ENCODE data around the gene NPLOC4. TPM values are rescaled to one million over a fixed set of nuclear protein-coding genes. Genes with fewer than 3 reads are reported as not detected.
"Not testable (repeated sequence)": the region's sequence is repeated elsewhere in the genome, so short reads cannot be mapped to it uniquely, and the experiment has no call there.

NPLOC4 gene
- total RNA-seq, 1 donor from 2014 or later: 67.7 TPM

DNA sequence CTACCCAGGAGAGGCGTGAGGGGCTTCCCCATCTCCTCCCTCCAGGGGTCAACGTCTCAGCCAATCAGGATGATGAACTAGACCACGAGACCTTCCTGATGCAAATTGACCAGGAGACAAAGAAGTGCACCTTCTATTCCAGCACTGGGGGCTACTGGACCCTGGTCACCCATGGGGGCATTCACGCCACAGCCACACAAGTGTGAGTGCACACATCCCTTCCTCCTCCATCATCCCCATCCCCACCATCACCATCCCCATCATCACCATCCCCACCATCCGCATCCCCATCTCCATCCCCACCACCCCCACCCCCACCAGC, 101.9 kb downstream of the NPLOC4 start:
- no peak for DNase-seq (ENCODE audit: low read depth in 2 of 2)

- no peak for DNase-seq (ENCODE audit: low read depth in 2 of 2)
These were observed 102.5 kb downstream of the NPLOC4 start for GRCh38 chr17:81534157-81535006.

DNA sequence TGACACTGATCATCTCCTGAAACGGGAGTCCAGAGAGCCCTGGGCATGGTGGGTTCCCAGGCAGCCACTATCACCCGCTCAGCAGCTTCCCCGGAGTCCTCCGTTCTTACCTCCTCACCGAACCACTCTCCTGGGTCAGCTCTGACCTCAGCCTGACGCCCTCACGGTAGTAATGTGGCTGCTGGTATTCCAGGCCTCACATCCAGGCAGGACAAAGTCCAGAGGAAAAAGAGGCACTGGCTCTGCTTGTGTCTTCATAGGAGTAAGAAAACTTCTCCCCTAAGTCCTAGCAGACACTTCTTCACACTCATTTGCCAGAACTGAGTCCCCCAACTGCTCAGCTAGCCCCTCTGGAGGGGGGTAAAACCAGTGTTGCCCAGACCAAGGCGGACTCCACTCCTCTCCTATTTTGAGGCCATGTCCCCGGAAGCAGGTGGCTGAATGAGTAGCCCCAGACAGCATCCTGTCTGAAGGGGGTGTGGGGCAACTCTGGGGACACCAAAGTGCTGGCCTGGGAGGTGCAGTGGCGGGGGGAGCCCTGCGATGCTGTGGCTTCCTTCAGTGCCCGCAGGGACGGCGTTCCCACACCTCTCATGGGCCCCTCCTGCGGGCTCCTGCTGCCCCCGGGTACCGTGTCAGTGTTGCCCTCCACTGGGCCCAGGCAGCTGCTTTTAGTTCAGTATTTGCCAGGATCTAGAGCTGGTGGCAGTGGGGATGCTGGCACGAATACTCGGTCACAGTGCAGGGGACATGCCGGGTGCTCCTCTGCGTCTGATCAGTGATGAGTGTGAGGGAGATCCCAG, 103.4 kb downstream of the NPLOC4 start:
- no peak for DNase-seq (ENCODE audit: low read depth in 2 of 2)

GRCh38 chr17:81532490-81533287, 104.2 kb downstream of the NPLOC4 start:
- DNase-seq (ENCODE audit: low read depth in 2 of 2): no peak

- not testable (repeated sequence) for DNase-seq (ENCODE audit: low read depth in 2 of 2)
These were observed 104.9 kb downstream of the NPLOC4 start for GRCh38 chr17:81531998-81532404.

GRCh38 chr17:81531013-81531412, 105.9 kb downstream of the NPLOC4 start:
- not testable (repeated sequence) for DNase-seq (ENCODE audit: low read depth in 2 of 2)

DNA sequence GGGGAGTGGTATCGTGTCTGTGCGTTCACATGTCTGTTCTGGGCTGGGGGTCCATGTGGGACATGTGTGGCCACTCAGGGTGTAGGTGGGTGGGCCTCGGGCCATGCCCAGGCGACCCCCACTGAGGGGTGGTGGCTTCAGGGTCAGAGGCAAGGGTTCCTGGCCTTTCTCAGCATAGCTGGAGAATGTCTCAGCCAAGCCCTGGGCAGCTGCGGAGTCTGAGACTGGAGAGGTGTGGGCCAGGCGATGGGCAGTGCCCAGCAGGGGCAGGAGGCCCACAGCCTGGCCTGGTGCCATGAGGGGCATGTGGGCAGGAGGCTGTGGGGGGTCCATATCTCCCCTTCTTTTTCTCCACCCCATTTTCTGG, 107.5 kb downstream of the NPLOC4 start:
- DNase-seq (ENCODE audit: low read depth in 2 of 2): no peak

DNA sequence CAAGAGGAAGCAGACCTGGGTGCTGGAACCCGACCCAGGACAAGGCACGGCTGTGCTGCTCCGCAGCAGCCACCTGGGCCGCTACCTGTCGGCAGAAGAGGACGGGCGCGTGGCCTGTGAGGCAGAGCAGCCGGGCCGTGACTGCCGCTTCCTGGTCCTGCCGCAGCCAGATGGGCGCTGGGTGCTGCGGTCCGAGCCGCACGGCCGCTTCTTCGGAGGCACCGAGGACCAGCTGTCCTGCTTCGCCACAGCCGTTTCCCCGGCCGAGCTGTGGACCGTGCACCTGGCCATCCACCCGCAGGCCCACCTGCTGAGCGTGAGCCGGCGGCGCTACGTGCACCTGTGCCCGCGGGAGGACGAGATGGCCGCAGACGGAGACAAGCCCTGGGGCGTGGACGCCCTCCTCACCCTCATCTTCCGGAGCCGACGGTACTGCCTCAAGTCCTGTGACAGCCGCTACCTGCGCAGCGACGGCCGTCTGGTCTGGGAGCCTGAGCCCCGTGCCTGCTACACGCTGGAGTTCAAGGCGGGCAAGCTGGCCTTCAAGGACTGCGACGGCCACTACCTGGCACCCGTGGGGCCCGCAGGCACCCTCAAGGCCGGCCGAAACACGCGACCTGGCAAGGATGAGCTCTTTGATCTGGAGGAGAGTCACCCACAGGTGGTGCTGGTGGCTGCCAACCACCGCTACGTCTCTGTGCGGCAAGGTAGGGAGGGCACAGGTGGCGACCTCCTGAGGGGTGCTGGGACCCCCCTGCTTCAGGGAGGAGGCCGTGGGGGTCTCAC, 108.1 kb downstream of the NPLOC4 start:
- DNase-seq (ENCODE audit: low read depth in 2 of 2): no peak

- DNase-seq (ENCODE audit: low read depth in 2 of 2): no peak
These were observed 108.6 kb downstream of the NPLOC4 start for GRCh38 chr17:81528384-81528650.

GRCh38 chr17:81527591-81528383, 109.1 kb downstream of the NPLOC4 start, which contains the start of gene FSCN2:
FSCN2 (plus strand) TSS chr17:81528377; CDS start chr17:81528532, 155 bp downstream.
- no peak for DNase-seq (ENCODE audit: low read depth in 2 of 2)

DNA sequence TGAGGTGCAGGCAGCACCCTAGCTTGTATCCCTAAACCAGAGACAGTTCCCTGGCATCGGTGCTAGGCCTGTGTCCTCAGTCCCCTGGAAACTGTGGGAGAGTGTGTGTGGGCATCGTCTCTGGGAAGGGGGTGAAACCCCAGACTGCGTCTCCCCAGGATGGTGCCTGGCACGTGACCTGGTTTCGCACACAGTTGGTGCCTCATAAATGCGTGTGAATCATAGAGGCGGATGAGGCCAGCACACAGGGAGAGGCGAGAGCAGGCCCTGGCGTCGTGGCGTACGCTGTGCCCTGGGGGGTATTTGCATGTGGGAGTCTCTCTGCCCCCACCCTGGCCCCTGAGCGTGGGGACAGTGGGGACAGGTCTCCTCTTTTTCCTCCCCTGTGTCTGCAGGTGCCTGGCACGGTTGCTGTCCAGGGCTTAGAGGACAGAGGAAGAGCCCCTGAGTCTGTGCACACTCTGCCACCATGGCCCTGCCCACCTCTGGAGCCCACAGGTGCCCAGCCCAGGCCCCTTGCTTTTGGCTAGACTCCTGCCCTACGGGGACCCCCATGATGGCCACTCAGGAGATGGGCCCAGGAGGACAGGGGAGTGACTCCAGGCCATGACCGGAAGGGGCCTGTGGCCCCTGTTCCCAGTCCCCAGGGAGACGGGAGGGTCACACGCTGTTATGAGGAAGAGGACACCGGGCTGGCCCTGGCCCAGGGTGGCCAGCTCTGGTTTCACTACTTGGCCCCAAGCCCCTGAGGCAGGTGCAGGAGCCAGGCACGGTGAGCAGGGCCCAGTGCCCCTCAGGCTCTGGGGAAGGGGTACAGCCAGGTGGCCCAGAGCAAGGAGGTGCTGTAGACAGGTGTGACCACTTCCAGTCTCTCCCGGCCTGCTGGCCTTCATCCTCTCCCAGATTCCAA, 110.0 kb downstream of the NPLOC4 start:
- no peak for DNase-seq (ENCODE audit: low read depth in 2 of 2)

- no peak for DNase-seq (ENCODE audit: low read depth in 2 of 2)
These were observed 112.1 kb downstream of the NPLOC4 start for GRCh38 chr17:81524865-81525159.

DNA sequence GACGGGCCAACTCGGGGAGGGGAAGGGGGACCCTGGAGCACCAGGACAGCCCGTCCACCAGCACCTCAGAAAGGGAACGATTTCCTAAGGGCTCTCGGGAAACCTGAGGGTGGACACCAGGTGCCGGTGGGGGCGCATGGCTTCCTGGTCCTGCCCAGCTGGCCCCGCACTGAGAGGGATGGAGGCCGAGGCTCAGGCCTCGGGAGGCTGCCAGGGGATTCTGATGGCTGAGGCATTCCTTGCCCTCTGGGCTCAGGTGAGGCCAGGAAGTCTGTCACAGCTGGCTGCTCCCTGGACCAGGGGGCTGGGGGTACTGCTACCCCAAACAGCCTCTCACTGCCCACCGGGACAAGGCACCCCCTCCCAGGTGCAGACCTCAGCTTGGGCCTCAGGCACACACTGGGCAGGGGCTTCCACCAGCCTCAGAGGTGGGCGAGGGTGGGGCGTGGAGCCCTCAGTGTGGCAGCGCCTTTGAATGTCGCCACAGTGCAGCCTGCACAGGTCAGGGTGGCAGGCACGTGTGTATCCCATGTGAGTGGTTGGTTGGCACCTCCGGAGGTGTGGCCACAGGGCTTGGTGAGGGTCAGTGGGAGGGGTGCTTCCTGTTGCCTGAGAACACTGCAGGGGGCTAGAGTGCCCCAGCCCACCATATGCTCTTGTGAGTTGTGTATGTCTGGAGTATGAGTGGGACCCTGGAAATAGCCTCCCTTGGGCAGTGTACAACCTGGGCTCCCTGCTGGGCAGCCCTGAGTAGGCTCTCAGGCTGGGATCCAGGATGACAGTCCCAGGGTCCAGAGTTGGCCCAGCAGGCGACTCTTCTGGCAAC, 112.7 kb downstream of the NPLOC4 start:
- DNase-seq (ENCODE audit: low read depth in 2 of 2): no peak

DNA sequence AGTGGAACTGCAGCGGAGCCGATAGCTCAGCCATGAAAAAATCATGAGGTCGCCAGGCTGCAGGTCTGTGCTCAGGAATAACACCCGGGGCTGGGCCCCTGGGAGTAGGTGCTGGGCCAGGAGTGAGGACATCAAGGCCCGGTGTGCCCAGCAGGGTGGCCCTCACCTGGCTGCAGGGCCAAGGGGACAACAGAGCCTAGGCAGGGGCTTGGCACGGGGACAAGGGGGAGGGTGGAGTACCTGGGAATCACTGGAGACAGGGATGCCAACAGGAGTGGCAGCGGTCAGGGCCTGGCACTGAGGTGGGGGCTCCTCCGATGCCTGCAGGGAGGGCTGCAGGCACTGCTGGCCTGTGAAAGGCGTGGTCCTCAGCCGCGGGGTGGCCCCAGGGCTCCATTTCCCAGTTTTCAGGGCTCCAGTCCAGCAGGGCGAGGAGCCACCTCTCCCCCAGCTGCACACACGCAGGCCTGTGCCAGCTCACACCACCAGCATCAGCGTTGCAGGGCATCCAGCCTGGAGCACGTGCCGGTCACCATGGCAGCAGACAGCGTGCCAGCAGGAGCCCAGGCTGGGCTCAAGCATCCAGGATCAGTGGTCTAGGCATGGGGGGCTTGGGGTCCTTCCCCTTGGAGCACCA, 113.4 kb downstream of the NPLOC4 start:
- no peak for DNase-seq (ENCODE audit: low read depth in 2 of 2)

DNA sequence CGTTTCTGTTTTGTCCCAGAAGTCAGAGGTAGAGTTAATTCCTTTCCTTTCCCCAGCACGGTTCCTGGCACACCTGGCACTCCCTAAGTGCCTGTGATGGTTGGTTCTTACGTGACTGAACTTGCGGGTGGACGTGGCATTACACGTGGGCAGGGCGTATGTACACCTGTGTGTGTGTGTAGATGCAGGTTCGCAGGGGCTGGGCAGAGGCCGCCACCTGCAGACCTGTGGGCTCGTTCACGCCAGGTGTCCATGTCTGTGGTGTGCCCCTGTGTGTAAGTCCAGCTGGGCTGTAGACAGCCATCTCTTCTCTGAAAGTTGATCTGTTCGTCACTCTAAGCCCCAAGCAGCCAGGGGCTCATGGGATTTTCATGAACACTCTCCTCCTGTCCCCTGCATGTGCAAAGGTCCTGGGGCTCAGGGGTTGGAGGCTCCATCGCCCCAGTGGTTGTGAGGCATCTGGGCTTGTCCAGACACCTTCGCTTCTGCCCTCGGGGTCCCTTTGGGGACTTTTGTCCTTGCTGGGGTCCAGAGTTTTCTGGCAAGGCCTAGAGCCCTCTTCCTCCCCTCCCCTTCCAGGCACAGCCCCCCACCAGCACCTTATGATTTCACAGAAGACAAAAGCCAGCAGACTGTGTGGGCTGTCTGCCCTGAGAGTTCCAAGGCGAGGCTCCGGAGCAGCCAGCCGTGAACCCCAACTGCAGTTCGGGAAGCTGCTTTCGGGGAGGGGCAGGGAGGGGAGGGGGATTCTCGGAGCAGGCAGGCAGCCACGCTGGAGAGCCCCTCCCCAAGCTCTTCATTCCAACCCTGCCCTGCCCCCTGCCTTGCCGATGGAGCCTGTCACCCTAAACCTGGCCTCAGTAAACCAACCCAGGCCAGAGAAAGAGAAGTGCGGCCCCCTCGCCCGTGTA, 114.2 kb downstream of the NPLOC4 start:
- peak in 1 of 2 donors; percentile 43 for DNase-seq (ENCODE audit: low read depth in 2 of 2)

DNA sequence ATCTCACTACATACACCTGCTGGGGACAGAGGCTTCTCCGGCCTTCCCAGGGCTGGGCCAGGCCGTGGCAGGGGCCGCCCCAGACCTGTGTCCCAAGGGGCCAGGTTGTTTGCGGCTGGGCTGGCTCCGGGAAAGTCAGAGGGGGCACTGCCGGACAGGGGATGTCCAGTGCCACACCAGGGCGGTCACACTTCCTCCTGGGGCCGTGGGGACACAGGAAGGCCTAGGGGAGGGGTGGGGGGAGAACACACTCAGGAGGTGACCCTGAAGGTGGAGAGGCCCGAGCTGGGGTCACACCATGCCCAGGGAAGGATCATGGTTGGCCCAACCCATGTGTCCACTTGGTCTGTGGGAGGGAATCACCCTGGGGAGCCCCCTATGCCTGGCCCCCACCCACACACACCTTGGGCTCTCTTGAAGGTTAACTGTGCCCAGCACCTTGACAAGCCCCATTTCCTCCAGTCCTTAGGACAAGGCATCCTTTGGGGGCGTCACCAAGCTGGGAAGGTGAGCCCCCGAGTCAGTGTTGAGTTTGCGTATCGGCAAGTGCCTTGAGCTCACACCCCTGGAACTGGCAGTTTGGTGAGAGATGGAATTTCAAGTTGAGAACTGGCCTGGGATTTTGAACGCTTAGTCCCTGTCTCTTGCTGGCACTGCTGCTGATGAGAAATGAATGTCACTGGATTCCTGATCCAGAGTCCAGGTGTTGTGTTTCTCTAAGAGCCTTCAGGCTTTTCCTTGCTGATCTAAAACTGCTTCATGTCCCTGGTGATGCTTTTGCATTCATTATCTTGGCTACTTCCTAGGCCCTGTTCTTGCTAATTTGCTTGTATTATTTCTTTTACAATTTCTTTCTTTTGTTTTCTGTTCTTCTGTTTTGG, 116.7 kb downstream of the NPLOC4 start:
- DNase-seq (ENCODE audit: low read depth in 2 of 2): no peak

All from dermis microvascular lymphatic vessel endothelial cell (primary cell).